BLaER1 treated with 17β-estradiol and CSF1 and Interleukin-3, amounts not matched to agents 10 nM and 100 nM (cell line): ENCODE data around the gene BCAR3.
A peak's percentile ranks its signal among the peaks of the same experiment; 100 is the strongest.

Experiments
- H3K27ac ChIP-seq, 11 experiments: shearing (Covaris generic); formaldehyde crosslinking; 2 replicates each; pipeline ENCODE4 v1.8.1; 2022
- H3K27me3 ChIP-seq, 11 experiments: shearing (Covaris generic); formaldehyde crosslinking; 2 replicates each; pipeline ENCODE4 v1.8.1; 2022
- H3K36me3 ChIP-seq, 11 experiments: shearing (Covaris generic); formaldehyde crosslinking; 2 replicates each; pipeline ENCODE4 v1.8.1; 2022
- H3K4me1 ChIP-seq, 10 experiments: shearing (Covaris generic); formaldehyde crosslinking; 2 replicates each; pipeline ENCODE4 v1.8.1; 2022
- H3K4me2 ChIP-seq, 11 experiments: shearing (Covaris generic); formaldehyde crosslinking; 2 replicates each; pipeline ENCODE4 v1.8.1; 2022
- H3K4me3 ChIP-seq, 10 experiments: shearing (Covaris generic); formaldehyde crosslinking; 2 replicates each; pipeline ENCODE4 v1.8.1; 2022
- H3K9ac ChIP-seq, 11 experiments: shearing (Covaris generic); formaldehyde crosslinking; 2 replicates each; pipeline ENCODE4 v1.8.1; 2022
- H3K9me3 ChIP-seq, 11 experiments: shearing (Covaris generic); formaldehyde crosslinking; replicated peaks in 1 of 11; 2 replicates each; pipeline ENCODE4 v1.8.1; 2022
- H4K20me1 ChIP-seq, 11 experiments: shearing (Covaris generic); formaldehyde crosslinking; 2 replicates each; pipeline ENCODE4 v1.8.1; 2022
- Cebpa-rat ChIP-seq, 11 experiments: shearing (Covaris generic); IDR thresholded peaks; 2 replicates each; pipeline ENCODE4 v1.8.1; 2022

Gene BCAR3

GRCh38 chr1:93722081-93723031, 40.7 kb upstream of the BCAR3 start:
- peak overlapping the region; percentile 49 to 84 (median 73) for H3K4me2 ChIP-seq

GRCh38 chr1:93720956-93721626, 39.5 kb upstream of the BCAR3 start:
- peak overlapping the region in 9 of 11 experiments; percentile 3 to 84 (median 73); a peak in 10 of 22 replicates for H3K4me2 ChIP-seq
- no peaks in the 10 kb centered on the region for H3K27me3 ChIP-seq
- no peak for TF ChIP-seq Cebpa-rat (IDR thresholded peaks at IDR 0.05)
- H3K4me1 ChIP-seq: peaks cover 20 to 59% (median 37%) of the 10 kb centered on the region in 10 experiments
- H4K20me1 ChIP-seq: no peaks in the 10 kb centered on the region
- peaks cover 0 to 20% (median 14%) of the 10 kb centered on the region in 11 experiments; a peak in 18 of 22 replicates for H3K9me3 ChIP-seq
- H3K4me3 ChIP-seq: no peak overlapping the region
- H3K27ac ChIP-seq: no peak overlapping the region
- H3K9ac ChIP-seq: no peak overlapping the region
- H3K36me3 ChIP-seq: 0 out of 22 replicates have a peak, but pooled peaks cover 0 to 5% (median 0%) of the 10 kb centered on the region in 11 experiments

More at GRCh38 chr1:93722081-93723031, 40.7 kb upstream of the BCAR3 start:
- no peak for TF ChIP-seq Cebpa-rat (IDR thresholded peaks at IDR 0.05)
- Histone ChIP-seq H4K20me1 (no peaks in the 10 kb centered on the region), H3K9ac (peak overlapping the region; percentile 11 to 74 (median 62); a peak in 19 of 22 replicates), H3K36me3 (0 out of 22 replicates have a peak, but pooled peaks cover 0 to 4% (median 0%) of the 10 kb centered on the region in 11 experiments), H3K27ac (peak overlapping the region in 10 of 11 experiments; percentile 8 to 82 (median 74); a peak in 19 of 22 replicates), H3K4me1 (peaks cover 20 to 46% (median 31%) of the 10 kb centered on the region in 10 experiments), H3K4me3 (peak overlapping the region in 1 of 10 experiments; percentile 8; a peak in 2 of 20 replicates), H3K9me3 (peaks cover 0 to 11% (median 5%) of the 10 kb centered on the region in 11 experiments; a peak in 14 of 22 replicates), H3K27me3 (no peaks in the 10 kb centered on the region)

DNA sequence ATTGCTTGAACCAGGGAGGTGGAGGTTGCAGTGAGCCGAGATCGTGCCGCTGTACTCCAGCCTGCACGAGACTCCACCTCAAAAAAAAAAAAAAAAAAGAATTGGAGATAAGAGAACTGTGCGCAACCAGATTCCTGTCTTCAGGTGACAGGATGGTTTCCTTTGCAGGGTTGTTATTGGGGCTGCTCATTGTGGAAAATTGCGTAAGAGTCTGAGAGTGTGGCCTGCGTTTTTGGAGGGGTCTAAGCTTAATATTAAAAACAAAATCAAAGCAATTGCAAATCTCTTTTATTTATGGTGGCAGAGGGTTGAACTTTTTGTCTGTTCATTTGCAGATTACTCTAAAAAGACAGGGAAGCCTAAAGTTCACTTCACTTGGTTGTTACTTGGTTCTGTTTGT, 36.0 kb upstream of the BCAR3 start:
- no peak overlapping the region for H3K4me3 ChIP-seq
- H3K4me1 ChIP-seq: peaks cover 24 to 76% (median 52%) of the 10 kb centered on the region in 10 experiments
- no peaks in the 10 kb centered on the region for H4K20me1 ChIP-seq
- peaks cover 0 to 20% (median 14%) of the 10 kb centered on the region in 11 experiments; a peak in 18 of 22 replicates for H3K9me3 ChIP-seq
- TF ChIP-seq Cebpa-rat (IDR thresholded peaks at IDR 0.05): peak in 5 of 11 experiments; percentile 18 to 69 (median 34); a peak in 7 of 22 replicates
- no peak overlapping the region for H3K27ac ChIP-seq
- H3K4me2 ChIP-seq: no peak overlapping the region
- no peaks in the 10 kb centered on the region for H3K27me3 ChIP-seq
- no peak overlapping the region for H3K9ac ChIP-seq
- H3K36me3 ChIP-seq: 0 out of 22 replicates have a peak, but pooled peaks cover 0 to 5% (median 0%) of the 10 kb centered on the region in 11 experiments

DNA sequence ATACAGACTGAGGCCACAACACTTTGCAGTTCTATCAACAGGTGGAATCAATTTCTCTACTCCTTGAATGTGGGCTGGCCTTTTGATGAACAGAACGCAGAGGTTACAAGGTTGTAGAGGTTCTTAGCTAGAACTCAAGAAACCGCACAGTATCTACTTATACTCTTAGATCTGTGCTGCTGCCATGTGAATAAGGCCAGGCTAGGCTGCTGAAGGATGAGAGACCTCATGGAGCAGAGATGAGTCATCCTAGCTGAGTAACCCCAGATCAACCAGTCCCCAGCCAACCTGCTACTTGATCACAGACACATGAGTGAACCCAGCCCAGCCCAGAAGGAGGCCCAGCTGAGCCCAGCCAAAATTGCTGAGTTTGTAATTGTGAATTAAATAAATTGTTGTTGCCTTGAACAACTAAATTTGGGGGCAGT, 35.3 kb upstream of the BCAR3 start:
- no peaks in the 10 kb centered on the region for H3K27me3 ChIP-seq
- H3K4me1 ChIP-seq: peaks cover 21 to 76% (median 51%) of the 10 kb centered on the region in 10 experiments
- H3K36me3 ChIP-seq: 0 out of 22 replicates have a peak, but pooled peaks cover 0 to 5% (median 0%) of the 10 kb centered on the region in 11 experiments
- peak overlapping the region in 6 of 11 experiments; percentile 47 to 88 (median 78); a peak in 10 of 22 replicates for H3K4me2 ChIP-seq
- TF ChIP-seq Cebpa-rat (IDR thresholded peaks at IDR 0.05): no peak
- H3K27ac ChIP-seq: peak overlapping the region in 1 of 11 experiments; percentile 77; a peak in 1 of 22 replicates
- peaks cover 0 to 20% (median 14%) of the 10 kb centered on the region in 11 experiments; a peak in 18 of 22 replicates for H3K9me3 ChIP-seq
- H3K9ac ChIP-seq: no peak overlapping the region
- H3K4me3 ChIP-seq: no peak overlapping the region
- H4K20me1 ChIP-seq: no peaks in the 10 kb centered on the region

GRCh38 chr1:93716163-93716562, 34.5 kb upstream of the BCAR3 start:
- Histone ChIP-seq H3K4me3 (no peak overlapping the region), H3K27ac (peak overlapping the region in 4 of 11 experiments; percentile 56 to 77 (median 64); a peak in 7 of 22 replicates), H3K27me3 (0 out of 22 replicates have a peak, but pooled peaks cover 0 to 3% (median 0%) of the 10 kb centered on the region in 11 experiments), H3K9ac (peak overlapping the region in 3 of 11 experiments; percentile 22 to 68 (median 41); a peak in 5 of 22 replicates), H3K9me3 (peaks cover 0 to 20% (median 14%) of the 10 kb centered on the region in 11 experiments; a peak in 18 of 22 replicates), H3K4me2 (peak overlapping the region in 10 of 11 experiments; percentile 19 to 88 (median 62); a peak in 19 of 22 replicates), H3K36me3 (0 out of 22 replicates have a peak, but pooled peaks cover 0 to 5% (median 0%) of the 10 kb centered on the region in 11 experiments), H3K4me1 (peaks cover 20 to 75% (median 49%) of the 10 kb centered on the region in 10 experiments), H4K20me1 (no peaks in the 10 kb centered on the region)
- TF ChIP-seq Cebpa-rat (IDR thresholded peaks at IDR 0.05): no peak

- Histone ChIP-seq H3K27me3 (0 out of 22 replicates have a peak, but pooled peaks cover 0 to 3% (median 0%) of the 10 kb centered on the region in 11 experiments), H3K4me3 (no peak overlapping the region; a peak in 1 of 20 replicates), H3K27ac (peak overlapping the region in 7 of 11 experiments; percentile 1 to 77 (median 56); a peak in 13 of 22 replicates), H3K36me3 (0 out of 22 replicates have a peak, but pooled peaks cover 0 to 5% (median 0%) of the 10 kb centered on the region in 11 experiments), H4K20me1 (no peaks in the 10 kb centered on the region), H3K9ac (peak overlapping the region in 5 of 11 experiments; percentile 22 to 68 (median 41); a peak in 8 of 22 replicates), H3K4me1 (peaks cover 20 to 76% (median 54%) of the 10 kb centered on the region in 10 experiments), H3K4me2 (peak overlapping the region; percentile 19 to 88 (median 56)), H3K9me3 (peaks cover 0 to 20% (median 14%) of the 10 kb centered on the region in 11 experiments; a peak in 18 of 22 replicates)
- TF ChIP-seq Cebpa-rat (IDR thresholded peaks at IDR 0.05): no peak
Observed at GRCh38 chr1:93715529-93716126, 34.0 kb upstream of the BCAR3 start.

GRCh38 chr1:93714356-93714755, 32.7 kb upstream of the BCAR3 start:
- H3K9me3 ChIP-seq: peaks cover 0 to 20% (median 14%) of the 10 kb centered on the region in 11 experiments; a peak in 18 of 22 replicates
- TF ChIP-seq Cebpa-rat (IDR thresholded peaks at IDR 0.05): no peak
- H3K27me3 ChIP-seq: 0 out of 22 replicates have a peak, but pooled peaks cover 0 to 3% (median 0%) of the 10 kb centered on the region in 11 experiments
- H3K4me3 ChIP-seq: no peak overlapping the region
- H3K9ac ChIP-seq: peak overlapping the region in 1 of 11 experiments; percentile 51; a peak in 2 of 22 replicates
- H3K36me3 ChIP-seq: 0 out of 22 replicates have a peak, but pooled peaks cover 0 to 5% (median 0%) of the 10 kb centered on the region in 11 experiments
- H3K4me2 ChIP-seq: peak overlapping the region in 8 of 11 experiments; percentile 15 to 88 (median 60); a peak in 12 of 22 replicates
- no peaks in the 10 kb centered on the region for H4K20me1 ChIP-seq
- peak overlapping the region in 4 of 11 experiments; percentile 12 to 77 (median 48); a peak in 7 of 22 replicates for H3K27ac ChIP-seq
- H3K4me1 ChIP-seq: peaks cover 23 to 80% (median 67%) of the 10 kb centered on the region in 10 experiments
